ENCODE results near the gene CUBN. TPM values are rescaled to one million over a fixed set of nuclear protein-coding genes. Genes with fewer than 3 reads are reported as not detected.

CUBN gene
- total and polyA plus RNA-seq, 9 of the 15 experiments (the other 6 are each of a cell fraction or from before 2014, with no cell fraction given), result 0.04 to 0.33 (median 0.09) TPM

DNA sequence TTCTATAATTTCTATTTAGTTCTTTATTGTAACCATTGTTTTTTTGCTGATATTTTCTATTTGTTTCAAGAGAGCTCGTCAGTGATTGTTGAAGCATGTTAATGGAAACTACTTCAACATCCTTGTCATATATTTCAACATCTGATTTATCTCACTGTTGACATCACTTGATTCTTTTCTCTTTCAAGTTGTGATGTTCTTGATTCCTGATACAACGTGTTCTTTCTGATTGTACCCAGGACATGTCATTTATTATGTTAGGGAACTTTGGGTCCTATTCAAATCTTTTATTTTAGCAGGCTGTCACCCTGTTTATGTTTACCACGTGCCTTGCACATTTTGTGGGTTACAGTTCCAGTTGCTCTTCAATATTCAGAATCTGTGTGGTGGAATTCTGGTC is 232.6 kb downstream of the CUBN start (continued):
- TF ChIP-seq ARNT (IDR thresholded peaks at IDR 0.05) (no peak), SMARCB1 (IDR thresholded peaks at IDR 0.05; ENCODE audit: insufficient read length, low read depth) (no peak), ARHGAP35 (IDR thresholded peaks at IDR 0.05; ENCODE audit: partially characterized antibody) (no peak), ZNF551 (CRISPR knock-in tag; IDR thresholded peaks at IDR 0.05) (no peak), TCF3 (CRISPR knock-in tag; IDR thresholded peaks at IDR 0.05) (no peak), ZSCAN32 (CRISPR knock-in tag; IDR thresholded peaks at IDR 0.05) (no peak), GATAD2B (IDR thresholded peaks at IDR 0.05; ENCODE audit: borderline replicate concordance) (no peak), EP300 (IDR thresholded peaks at IDR 0.05; ENCODE audit: low read length) (no peak), CBX1 (IDR thresholded peaks at IDR 0.05; ENCODE audit: low read depth) (no peak)
- TF ChIP-seq, protein P1, sequence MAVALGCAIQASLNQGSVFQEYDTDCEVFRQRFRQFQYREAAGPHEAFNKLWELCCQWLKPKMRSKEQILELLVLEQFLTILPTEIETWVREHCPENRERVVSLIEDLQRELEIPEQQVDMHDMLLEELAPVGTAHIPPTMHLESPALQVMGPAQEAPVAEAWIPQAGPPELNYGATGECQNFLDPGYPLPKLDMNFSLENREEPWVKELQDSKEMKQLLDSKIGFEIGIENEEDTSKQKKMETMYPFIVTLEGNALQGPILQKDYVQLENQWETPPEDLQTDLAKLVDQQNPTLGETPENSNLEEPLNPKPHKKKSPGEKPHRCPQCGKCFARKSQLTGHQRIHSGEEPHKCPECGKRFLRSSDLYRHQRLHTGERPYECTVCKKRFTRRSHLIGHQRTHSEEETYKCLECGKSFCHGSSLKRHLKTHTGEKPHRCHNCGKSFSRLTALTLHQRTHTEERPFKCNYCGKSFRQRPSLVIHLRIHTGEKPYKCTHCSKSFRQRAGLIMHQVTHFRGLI (CRISPR knock-in tag; IDR thresholded peaks at IDR 0.05), result no peak
- TF ChIP-seq, protein P2, sequence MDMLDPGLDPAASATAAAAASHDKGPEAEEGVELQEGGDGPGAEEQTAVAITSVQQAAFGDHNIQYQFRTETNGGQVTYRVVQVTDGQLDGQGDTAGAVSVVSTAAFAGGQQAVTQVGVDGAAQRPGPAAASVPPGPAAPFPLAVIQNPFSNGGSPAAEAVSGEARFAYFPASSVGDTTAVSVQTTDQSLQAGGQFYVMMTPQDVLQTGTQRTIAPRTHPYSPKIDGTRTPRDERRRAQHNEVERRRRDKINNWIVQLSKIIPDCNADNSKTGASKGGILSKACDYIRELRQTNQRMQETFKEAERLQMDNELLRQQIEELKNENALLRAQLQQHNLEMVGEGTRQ (CRISPR knock-in tag; IDR thresholded peaks at IDR 0.05), result no peak
- TF ChIP-seq, protein P3, sequence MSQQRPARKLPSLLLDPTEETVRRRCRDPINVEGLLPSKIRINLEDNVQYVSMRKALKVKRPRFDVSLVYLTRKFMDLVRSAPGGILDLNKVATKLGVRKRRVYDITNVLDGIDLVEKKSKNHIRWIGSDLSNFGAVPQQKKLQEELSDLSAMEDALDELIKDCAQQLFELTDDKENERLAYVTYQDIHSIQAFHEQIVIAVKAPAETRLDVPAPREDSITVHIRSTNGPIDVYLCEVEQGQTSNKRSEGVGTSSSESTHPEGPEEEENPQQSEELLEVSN (IDR thresholded peaks at IDR 0.05; ENCODE audit: borderline replicate concordance in 1 of 2, extremely low read depth in 1 of 2, insufficient read depth in 1 of 2, insufficient read length in 1 of 2, low read depth in 1 of 2, low read length in 1 of 2, poor library complexity in 1 of 2, severe bottlenecking in 1 of 2), result no peak

Data from K562 (cell line).